Activated CD8-positive, alpha-beta memory T cell treated with anti-CD3 and anti-CD28 coated beads, Interleukin-2, amount 50 U/mL, for 4 hours (primary cell): ENCODE data around the gene PCED1A.
A peak's percentile ranks its signal among the peaks of the same experiment; 100 is the strongest.
"Not testable (repeated sequence)": the region's sequence is repeated elsewhere in the genome, so short reads cannot be mapped to it uniquely, and the experiment has no call there.

ENCODE experiments used
- DNase-seq: peaks from one replicate; pipeline ENCODE4 v3.0.0-alpha.2; 2020

PCED1A gene

GRCh38 chr20:2865101-2865500 is 24.6 kb upstream of the PCED1A start:
- no peak for DNase-seq

GRCh38 chr20:2864626-2865025 is 24.2 kb upstream of the PCED1A start:
- no peak for DNase-seq

- DNase-seq, result no peak
Observed at GRCh38 chr20:2859330-2860121, 19.1 kb upstream of the PCED1A start.

GRCh38 chr20:2858591-2858990 is 18.1 kb upstream of the PCED1A start:
- DNase-seq, result no peak

- no peak for DNase-seq
Observed at GRCh38 chr20:2851086-2851485, 10.6 kb upstream of the PCED1A start.

GRCh38 chr20:2849529-2849928 is 9.1 kb upstream of the PCED1A start:
- no peak for DNase-seq

GRCh38 chr20:2847802-2848201 is 7.3 kb upstream of the PCED1A start:
- DNase-seq, result no peak

GRCh38 chr20:2846698-2847097 is 6.2 kb upstream of the PCED1A start:
- DNase-seq, result no peak

- no peak for DNase-seq
Observed at GRCh38 chr20:2845607-2846006, 5.2 kb upstream of the PCED1A start.

GRCh38 chr20:2840967-2841531 is 594 bp upstream of the PCED1A start:
- peak; percentile 34 for DNase-seq

GRCh38 chr20:2839732-2840137 is 720 bp downstream of the PCED1A start:
- DNase-seq, result no peak

GRCh38 chr20:2838847-2839671 is 1.4 kb downstream of the PCED1A start:
- no peak for DNase-seq

- DNase-seq, result no peak
Observed at GRCh38 chr20:2838170-2838797, 2.2 kb downstream of the PCED1A start.

- DNase-seq, result no peak
Observed at GRCh38 chr20:2837221-2837960, 3.1 kb downstream of the PCED1A start.

GRCh38 chr20:2836035-2836434 is 4.4 kb downstream of the PCED1A start:
- no peak for DNase-seq

GRCh38 chr20:2835331-2835796 is 5.1 kb downstream of the PCED1A start:
- DNase-seq, result no peak

- no peak for DNase-seq
Observed at GRCh38 chr20:2834401-2835110, 5.9 kb downstream of the PCED1A start.

GRCh38 chr20:2833761-2834160 is 6.7 kb downstream of the PCED1A start:
- no peak for DNase-seq

GRCh38 chr20:2831206-2831605 is 9.2 kb downstream of the PCED1A start:
- not testable (repeated sequence) for DNase-seq

- DNase-seq, result no peak
Observed at GRCh38 chr20:2829376-2829775, 11.1 kb downstream of the PCED1A start.

- DNase-seq, result no peak
Observed at GRCh38 chr20:2826655-2827054, 13.8 kb downstream of the PCED1A start.

- DNase-seq, result no peak
Observed at GRCh38 chr20:2825761-2826160, 14.7 kb downstream of the PCED1A start.
